NCI-H187 treated with DMSO at 0.1 percent for 48 hours (cell line): ENCODE data around the gene PPAT.
"Not testable (repeated sequence)": the region's sequence is repeated elsewhere in the genome, so short reads cannot be mapped to it uniquely, and the experiment has no call there.

Experiments used
- DNase-seq: peaks from one replicate; lab custom pipeline; 2025; lab: John Stamatoyannopoulos, UW

The PPAT gene

DNA sequence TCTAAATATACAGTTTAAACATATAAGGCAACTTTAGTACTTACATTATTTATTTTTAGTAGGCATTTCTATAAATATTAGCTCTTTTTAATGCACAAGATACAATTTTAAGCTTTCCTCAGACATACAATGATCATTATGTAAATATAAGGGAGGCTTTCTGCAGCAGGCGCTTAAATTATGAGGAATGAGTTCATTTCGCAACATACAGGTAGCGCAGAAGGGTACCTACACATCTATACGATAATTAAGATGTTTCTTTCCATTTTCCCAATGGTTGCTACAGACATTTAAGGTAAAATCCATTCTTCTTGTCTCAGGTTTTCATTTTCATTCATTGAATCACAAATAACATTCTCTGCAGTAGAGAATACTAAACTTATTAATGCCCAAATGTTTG, 49.3 kb downstream of the PPAT start:
- no peak for DNase-seq

- no peak for DNase-seq
These were observed 60.0 kb downstream of the PPAT start for GRCh38 chr4:56375458-56375857.

DNA sequence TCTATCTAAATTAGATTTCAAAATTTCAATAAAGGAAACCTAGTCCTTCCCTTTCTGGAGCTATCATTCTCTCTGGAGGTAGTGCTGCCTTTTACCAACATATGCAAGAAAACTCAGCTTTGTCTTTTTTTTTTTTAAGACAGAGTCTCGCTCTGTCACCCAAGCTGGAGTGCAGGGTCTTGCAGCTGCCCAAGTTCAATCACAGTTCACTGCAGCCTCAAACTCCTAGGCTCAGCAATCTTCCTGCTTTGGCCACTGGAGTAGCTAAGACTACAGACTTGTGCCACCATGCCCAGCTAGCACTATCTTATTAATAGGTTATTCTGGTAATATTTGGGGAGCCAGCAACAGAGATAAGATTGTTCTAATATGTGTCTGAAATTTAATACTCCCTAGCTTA, 60.5 kb downstream of the PPAT start:
- no peak for DNase-seq

- no peak for DNase-seq
These were observed 62.6 kb downstream of the PPAT start for GRCh38 chr4:56372774-56373173.

DNA sequence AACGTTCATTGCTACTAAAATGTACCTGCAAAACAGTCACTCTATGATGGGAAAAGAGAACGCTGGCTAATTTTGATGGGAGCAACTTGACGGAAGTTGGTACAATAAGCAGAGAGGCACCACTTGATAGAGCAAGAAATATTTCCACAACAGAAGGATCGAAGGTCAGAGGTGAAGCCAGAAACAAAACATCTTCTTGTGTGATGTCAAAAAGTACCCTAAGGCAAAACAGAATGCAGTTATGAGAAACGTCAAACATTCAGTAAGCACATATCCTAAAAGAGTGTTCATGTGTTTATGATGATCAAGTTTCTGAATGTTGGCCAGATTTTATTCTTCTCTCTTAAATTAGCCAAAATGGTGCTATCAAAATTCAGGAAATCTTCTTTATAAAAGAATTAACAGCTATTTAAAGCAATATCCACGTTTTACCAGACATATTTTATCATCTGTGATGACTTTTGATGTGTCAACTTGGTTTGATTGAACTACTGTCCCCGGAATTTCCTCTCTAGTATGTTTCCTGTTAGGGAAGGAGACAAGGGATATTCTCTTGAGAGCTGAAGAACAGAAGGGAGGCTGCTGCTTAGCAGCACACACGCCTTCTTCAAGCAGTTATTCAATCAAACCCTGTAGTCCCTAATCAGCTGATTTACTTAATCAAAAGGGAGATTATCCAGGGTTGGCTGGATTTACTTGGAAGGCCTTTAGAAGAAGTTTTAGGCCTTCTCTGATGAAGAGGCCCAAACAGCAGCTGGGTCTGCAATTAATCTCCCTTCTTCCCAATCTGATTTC, 63.8 kb downstream of the PPAT start:
- no peak for DNase-seq

DNA sequence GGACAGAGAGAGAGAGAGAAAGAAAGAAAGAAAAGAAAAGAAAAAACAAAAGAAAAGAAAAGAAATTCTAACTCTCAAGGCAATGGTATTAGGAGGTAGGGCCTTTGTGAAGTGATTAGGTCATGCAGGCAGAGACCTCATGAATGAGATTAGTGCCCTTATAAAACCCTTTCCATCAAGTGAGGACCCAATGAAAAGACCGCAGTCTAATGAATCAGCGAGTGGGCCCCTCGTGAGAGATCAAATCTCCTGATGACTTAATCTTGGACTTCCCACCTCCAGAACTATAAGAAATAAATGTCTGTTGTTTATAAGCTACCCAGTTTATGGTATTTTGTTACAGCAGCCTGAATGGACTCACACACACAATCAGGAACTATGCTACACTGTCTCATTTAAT, 65.0 kb downstream of the PPAT start:
- no peak for DNase-seq

- DNase-seq = not testable (repeated sequence)
These were observed 72.4 kb downstream of the PPAT start for GRCh38 chr4:56362981-56363380.

GRCh38 chr4:56360071-56360470, 75.3 kb downstream of the PPAT start:
- no peak for DNase-seq

- DNase-seq = no peak
These were observed 78.8 kb downstream of the PPAT start for GRCh38 chr4:56356650-56357049.

- no peak for DNase-seq
These were observed 86.8 kb downstream of the PPAT start for GRCh38 chr4:56348576-56348975.

- DNase-seq = no peak
These were observed 90.0 kb downstream of the PPAT start for GRCh38 chr4:56345458-56345857.
